Measurements from ENCODE around the gene SYT17. TPM values are rescaled to one million over a fixed set of nuclear protein-coding genes. Genes with fewer than 3 reads are reported as not detected.
A peak's percentile ranks its signal among the peaks of the same experiment; 100 is the strongest.
"Not testable (repeated sequence)": the region's sequence is repeated elsewhere in the genome, so short reads cannot be mapped to it uniquely, and the experiment has no call there.

The SYT17 gene
- total and polyA plus RNA-seq, 8 donors: 2.9 to 37.1 (median 10.7) TPM

- DNase-seq: no peak
- intact Hi-C loops (cut with DNase I; ENCODE audit: low total_unique reads): no loop called here
- H3K27ac ChIP-seq: no peak overlapping the region
- no peak overlapping the region for H3K4me3 ChIP-seq
- 69 to 86% (median 80%) methylated on average over 9 of the region's 9 CpGs for WGBS, 5 donors
- no peaks in the 10 kb centered on the region for H3K9me3 ChIP-seq
- peaks cover 0 to 3% (median 0%) of the 10 kb centered on the region in 4 donors for H3K4me1 ChIP-seq
- H3K27me3 ChIP-seq: no peaks in the 10 kb centered on the region
- H3K36me3 ChIP-seq: peaks cover 0 to 49% (median 7%) of the 10 kb centered on the region in 4 donors
- TF ChIP-seq POLR2AphosphoS5 (IDR thresholded peaks at IDR 0.05): no peak
- TF ChIP-seq EP300 (IDR thresholded peaks at IDR 0.05): no peak
- TF ChIP-seq CTCF (IDR thresholded peaks at IDR 0.05): no peak
- TF ChIP-seq POLR2A (IDR thresholded peaks at IDR 0.05): no peak
These were observed 16.9 kb downstream of the SYT17 start for GRCh38 chr16:19184823-19185509.

- no peak for DNase-seq
- H3K4me3 ChIP-seq: no peak overlapping the region
- TF ChIP-seq CTCF (IDR thresholded peaks at IDR 0.05) (no peak), POLR2A (IDR thresholded peaks at IDR 0.05) (no peak), EP300 (IDR thresholded peaks at IDR 0.05) (no peak), POLR2AphosphoS5 (IDR thresholded peaks at IDR 0.05) (no peak)
- no peaks in the 10 kb centered on the region for H3K27me3 ChIP-seq
- peaks cover 0 to 49% (median 7%) of the 10 kb centered on the region in 4 donors for H3K36me3 ChIP-seq
- WGBS, 5 donors: 92 to 96% (median 94%) methylated on average over 8 of the region's 8 CpGs
- intact Hi-C loops (cut with DNase I; ENCODE audit: low total_unique reads): no loop called here
- H3K4me1 ChIP-seq: peaks cover 0 to 5% (median 1%) of the 10 kb centered on the region in 4 donors
- no peaks in the 10 kb centered on the region for H3K9me3 ChIP-seq
- no peak overlapping the region for H3K27ac ChIP-seq
These were observed 17.4 kb downstream of the SYT17 start for GRCh38 chr16:19185510-19185851.

GRCh38 chr16:19186408-19186807, 18.4 kb downstream of the SYT17 start:
- Histone ChIP-seq H3K27me3 (no peaks in the 10 kb centered on the region), H3K36me3 (peaks cover 0 to 40% (median 5%) of the 10 kb centered on the region in 4 donors), H3K27ac (no peak overlapping the region), H3K4me1 (peaks cover 0 to 5% (median 1%) of the 10 kb centered on the region in 4 donors), H3K4me3 (no peak overlapping the region), H3K9me3 (no peaks in the 10 kb centered on the region)
- TF ChIP-seq POLR2AphosphoS5 (IDR thresholded peaks at IDR 0.05) (no peak), POLR2A (IDR thresholded peaks at IDR 0.05) (no peak), CTCF (IDR thresholded peaks at IDR 0.05) (no peak), EP300 (IDR thresholded peaks at IDR 0.05) (no peak)
- intact Hi-C loops (cut with DNase I; ENCODE audit: low total_unique reads): no loop called here
- 87 to 96% (median 89%) methylated on average over 6 of the region's 6 CpGs for WGBS, 5 donors
- no peak for DNase-seq

GRCh38 chr16:19187961-19188360, 19.9 kb downstream of the SYT17 start:
- 74 to 89% (median 88%) methylated on average over 3 of the region's 3 CpGs for WGBS, 5 donors
- H3K4me1 ChIP-seq; intact Hi-C loops (cut with DNase I; ENCODE audit: low total_unique reads); H3K4me3 ChIP-seq; H3K27me3 ChIP-seq; H3K9me3 ChIP-seq; DNase-seq; H3K27ac ChIP-seq: not testable (repeated sequence)
- peaks cover 0 to 27% (median 5%) of the 10 kb centered on the region in 4 donors for H3K36me3 ChIP-seq

- intact Hi-C loops (cut with DNase I; ENCODE audit: low total_unique reads): no loop called here
- peaks cover 0 to 23% (median 3%) of the 10 kb centered on the region in 4 donors for H3K36me3 ChIP-seq
- 50 to 79% (median 70%) methylated on average over 5 of the region's 5 CpGs for WGBS, 5 donors
- DNase-seq: no peak
- peak overlapping the region in 2 of 5 donors; percentile 25 to 54 for H3K27ac ChIP-seq
- no peaks in the 10 kb centered on the region for H3K27me3 ChIP-seq
- H3K4me1 ChIP-seq: peaks cover 0 to 5% (median 1%) of the 10 kb centered on the region in 4 donors
- TF ChIP-seq CTCF (IDR thresholded peaks at IDR 0.05) (no peak), EP300 (IDR thresholded peaks at IDR 0.05) (no peak), POLR2A (IDR thresholded peaks at IDR 0.05) (no peak), POLR2AphosphoS5 (IDR thresholded peaks at IDR 0.05) (no peak)
- H3K9me3 ChIP-seq: no peaks in the 10 kb centered on the region
- H3K4me3 ChIP-seq: no peak overlapping the region
These were observed 20.4 kb downstream of the SYT17 start for GRCh38 chr16:19188406-19188805.
